Activated naive CD4-positive, alpha-beta T cell treated with anti-CD3 and anti-CD28 coated beads, Interleukin-2, amount 50 U/mL, for 16 hours (primary cell): Measurements from ENCODE around the gene ENO2.

Experiments
- DNase-seq: peaks from one replicate; pipeline ENCODE4 v3.0.0-alpha.2; 2020

The ENO2 gene

GRCh38 chr12:6950811-6951540 is 36.6 kb downstream of the ENO2 start, which contains the start of gene PTPN6:
TSS of gene PTPN6 (plus strand) at chr12:6951356. CDS start at chr12:6951513, 157 bp downstream.
- peak; percentile 68 for DNase-seq

GRCh38 chr12:6951551-6952120 is 37.3 kb downstream of the ENO2 start:
- no peak for DNase-seq

GRCh38 chr12:6952121-6952862 is 37.9 kb downstream of the ENO2 start:
- no peak for DNase-seq

- DNase-seq, result no peak
Measured at GRCh38 chr12:6952863-6953441, 38.6 kb downstream of the ENO2 start.

- DNase-seq, result peak; percentile 66
Measured at GRCh38 chr12:6953442-6954315, 39.3 kb downstream of the ENO2 start.

GRCh38 chr12:6954316-6955107 is 40.1 kb downstream of the ENO2 start:
- DNase-seq, result no peak

- DNase-seq, result no peak
Measured at GRCh38 chr12:6955108-6956020, 41.0 kb downstream of the ENO2 start.

GRCh38 chr12:6956021-6956727 is 41.8 kb downstream of the ENO2 start:
- DNase-seq, result no peak

GRCh38 chr12:6957151-6957701 is 42.8 kb downstream of the ENO2 start:
- DNase-seq, result no peak

GRCh38 chr12:6957741-6958608 is 43.6 kb downstream of the ENO2 start:
- no peak for DNase-seq

GRCh38 chr12:6958609-6959057 is 44.3 kb downstream of the ENO2 start:
- no peak for DNase-seq

GRCh38 chr12:6959058-6959804 is 44.9 kb downstream of the ENO2 start:
- peak; percentile 61 for DNase-seq

- no peak for DNase-seq
Measured at GRCh38 chr12:6959805-6960592, 45.6 kb downstream of the ENO2 start.

- DNase-seq, result no peak
Measured at GRCh38 chr12:6960593-6961277, 46.4 kb downstream of the ENO2 start.

GRCh38 chr12:6961278-6961694 is 46.9 kb downstream of the ENO2 start:
- peak; percentile 95 for DNase-seq

- peak; percentile 60 for DNase-seq
Measured at GRCh38 chr12:6961695-6962284, 47.4 kb downstream of the ENO2 start.
